H54 (cell line): ENCODE results near the gene ADGRV1.

Source experiments
- DNase-seq: peaks from one replicate; pipeline ENCODE4 v3.0.0; 2011; ENCODE audit warnings: low spot score, mixed read lengths; ENCODE audit not compliant: insufficient read length
- FAIRE-seq: peaks from 3 replicates; lab custom pipeline; 2011; peaks lifted over from hg19 to GRCh38; lab: Jason Lieb, UNC
- POLR2A ChIP-seq: IDR thresholded peaks from 2 replicates; pipeline ENCODE4 v1.6.1; 2011; ENCODE audit warnings: low read depth, mild to moderate bottlenecking, low read length

Gene ADGRV1

GRCh38 chr5:90628492-90628891, 69.9 kb downstream of the ADGRV1 start:
- FAIRE-seq (no peak), DNase-seq (no peak)
- no peak for TF ChIP-seq POLR2A

DNA sequence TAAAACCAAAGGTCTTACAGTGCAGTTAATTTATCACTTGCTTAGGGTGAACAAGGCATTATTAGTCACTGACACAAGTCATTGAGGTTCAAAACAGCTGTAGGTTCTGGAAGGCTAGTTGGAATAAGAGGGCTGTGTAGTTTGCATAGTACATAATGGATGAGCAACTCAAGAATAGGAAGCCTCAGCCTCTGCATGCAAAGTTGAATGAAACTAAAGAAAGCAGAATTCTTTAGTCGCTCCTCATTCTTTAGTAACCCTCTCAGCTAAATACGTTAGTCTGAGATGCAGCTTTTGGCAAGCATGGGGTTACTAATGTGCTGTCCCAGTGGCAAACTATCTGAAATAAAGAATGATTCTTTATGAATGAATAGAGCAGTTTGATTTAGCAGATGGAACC, 74.2 kb downstream of the ADGRV1 start:
- DNase-seq (no peak), FAIRE-seq (no peak)
- no peak for TF ChIP-seq POLR2A

GRCh38 chr5:90636948-90637347, 78.4 kb downstream of the ADGRV1 start:
- no peak for TF ChIP-seq POLR2A
- no peak for FAIRE-seq
- DNase-seq, result no peak

DNA sequence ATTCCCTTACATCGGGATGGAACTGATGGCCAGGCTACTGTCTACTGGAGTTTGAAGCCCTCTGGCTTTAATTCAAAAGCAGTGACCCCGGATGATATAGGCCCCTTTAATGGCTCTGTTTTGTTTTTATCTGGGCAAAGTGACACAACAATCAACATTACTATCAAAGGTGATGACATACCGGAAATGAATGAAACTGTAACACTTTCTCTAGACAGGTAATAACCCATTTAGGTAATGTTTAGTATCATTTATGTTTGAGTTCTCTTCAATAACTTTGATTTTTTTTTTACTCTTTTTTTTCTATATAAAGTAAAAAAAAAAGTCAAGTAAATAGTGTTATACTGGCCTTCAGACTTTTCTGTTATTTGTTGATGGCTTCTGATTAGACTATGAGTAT, 79.1 kb downstream of the ADGRV1 start:
- DNase-seq (no peak), FAIRE-seq (no peak)
- TF ChIP-seq POLR2A, result no peak

GRCh38 chr5:90638878-90639277, 80.3 kb downstream of the ADGRV1 start:
- DNase-seq, result no peak
- TF ChIP-seq POLR2A, result no peak
- no peak for FAIRE-seq

DNA sequence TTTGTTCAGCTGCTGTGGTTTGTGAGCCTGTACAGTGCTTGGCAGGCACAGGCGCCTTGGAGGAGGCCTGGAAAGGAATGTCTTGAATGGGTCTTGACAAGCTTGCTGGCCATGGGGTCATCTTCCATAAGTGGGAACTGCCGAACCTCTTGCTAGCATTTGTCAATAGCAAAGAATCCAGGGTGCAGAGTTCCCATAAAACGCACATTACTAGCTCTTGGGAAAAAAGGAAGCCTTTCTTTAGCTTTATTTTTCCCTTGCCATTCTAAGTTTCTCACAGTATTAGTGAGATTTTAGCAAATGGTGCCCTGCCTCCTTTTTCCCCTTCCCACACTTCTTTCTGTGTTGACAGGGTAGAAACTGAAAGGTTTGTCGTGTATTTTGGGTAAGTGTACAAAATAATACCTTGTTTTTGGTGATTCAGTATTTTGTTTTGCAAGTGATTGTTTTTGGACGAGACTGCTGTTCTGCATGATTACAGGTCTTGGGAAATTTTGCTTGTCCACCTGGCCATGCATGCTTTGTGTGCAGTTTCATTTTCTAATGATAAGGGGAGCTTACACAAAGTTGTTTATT, 82.0 kb downstream of the ADGRV1 start:
- no peak for FAIRE-seq
- no peak for TF ChIP-seq POLR2A
- no peak for DNase-seq

- FAIRE-seq, result no peak
- DNase-seq, result no peak
- no peak for TF ChIP-seq POLR2A
Measured at GRCh38 chr5:90641528-90641927, 82.9 kb downstream of the ADGRV1 start.

DNA sequence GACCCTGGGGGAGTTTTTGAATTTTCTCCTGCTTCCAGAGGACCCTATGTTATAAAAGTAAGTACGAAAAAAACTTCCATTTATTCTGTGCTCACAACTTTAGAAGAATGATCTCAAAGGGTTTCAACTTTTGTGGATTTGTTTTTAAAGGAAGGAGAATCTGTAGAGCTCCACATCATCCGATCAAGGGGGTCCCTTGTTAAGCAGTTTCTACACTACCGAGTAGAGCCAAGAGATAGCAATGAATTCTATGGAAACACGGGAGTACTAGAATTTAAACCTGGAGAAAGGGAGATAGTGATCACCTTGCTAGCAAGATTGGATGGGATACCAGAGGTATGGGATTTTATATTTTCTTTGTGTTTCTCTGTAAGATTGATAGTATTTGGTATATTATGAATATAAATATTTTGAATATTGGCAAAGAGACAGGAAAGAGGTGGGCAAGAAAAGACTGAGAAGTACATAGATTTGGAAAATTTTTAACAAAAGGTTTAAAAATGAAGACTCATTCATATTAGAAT, 84.2 kb downstream of the ADGRV1 start:
- no peak for TF ChIP-seq POLR2A
- FAIRE-seq, result no peak
- DNase-seq, result no peak

DNA sequence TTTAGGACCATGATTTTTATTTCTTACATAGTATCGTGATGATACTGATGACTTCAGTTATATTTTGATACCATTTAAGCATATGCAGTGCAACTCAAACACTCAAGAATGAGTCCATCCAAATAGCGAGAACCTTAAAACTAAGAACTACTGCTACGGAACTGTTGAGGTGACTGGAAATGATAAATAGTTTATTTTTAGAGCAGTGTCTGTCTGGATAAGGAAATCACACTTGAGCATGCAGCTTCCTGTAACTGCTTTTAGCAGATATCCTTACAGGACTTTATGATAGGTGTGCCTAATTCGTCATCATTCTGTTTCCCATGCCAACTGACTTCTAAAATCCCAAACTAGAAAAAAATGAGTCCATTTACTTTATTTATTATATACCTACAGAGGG, 85.5 kb downstream of the ADGRV1 start:
- DNase-seq (no peak), FAIRE-seq (no peak)
- TF ChIP-seq POLR2A, result no peak

DNA sequence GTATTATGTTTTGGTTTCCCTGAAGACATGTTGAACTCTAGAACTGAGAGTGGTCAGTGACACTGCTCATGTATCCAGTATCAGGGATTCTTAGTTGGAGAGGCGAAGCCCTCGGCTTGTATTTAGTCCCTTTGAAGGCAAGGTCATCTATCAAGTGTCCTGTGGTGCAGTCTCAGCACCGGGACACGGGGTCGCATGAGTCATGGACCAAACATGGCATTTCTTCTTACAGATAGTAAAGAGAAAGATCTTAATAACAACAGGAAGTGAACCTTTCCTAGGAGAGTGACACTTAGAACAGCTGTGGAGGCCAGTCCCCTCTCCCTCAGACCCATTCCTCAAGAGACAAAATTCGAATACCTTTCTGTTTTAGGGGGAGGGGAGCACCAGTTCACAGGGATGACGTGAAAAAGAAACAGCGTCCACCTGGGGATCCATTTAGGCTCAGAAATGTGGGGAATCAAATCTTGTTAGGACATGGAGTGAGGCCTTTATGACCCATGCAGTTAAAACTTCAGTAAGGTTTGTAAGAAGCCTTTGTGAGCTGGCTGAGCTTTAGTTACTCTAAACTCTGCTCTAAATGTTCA, 86.5 kb downstream of the ADGRV1 start:
- FAIRE-seq, result no peak

DNA sequence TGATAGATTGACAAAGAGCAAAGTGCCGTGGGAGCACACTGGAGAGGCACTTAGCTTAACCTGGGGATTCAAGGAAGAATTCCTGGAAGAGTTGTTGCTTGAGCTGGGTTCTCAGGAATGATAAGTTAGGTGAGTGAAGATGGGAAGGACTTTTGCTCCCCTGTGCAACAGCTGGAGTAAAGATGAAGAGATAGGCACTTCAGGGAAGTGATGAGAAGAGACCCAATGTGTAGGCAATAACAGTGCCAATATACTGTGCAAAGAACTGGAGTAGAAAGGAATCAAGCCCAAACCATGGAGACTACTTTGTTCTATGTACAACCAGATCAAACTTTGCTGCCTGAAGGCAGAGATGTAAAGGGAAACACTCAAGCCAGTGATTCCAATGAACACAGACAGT, 92.2 kb downstream of the ADGRV1 start:
- DNase-seq (no peak), FAIRE-seq (no peak)
- no peak for TF ChIP-seq POLR2A

More for the DNA sequence above, 86.5 kb downstream of the ADGRV1 start:
- no peak for DNase-seq
- no peak for TF ChIP-seq POLR2A

DNA sequence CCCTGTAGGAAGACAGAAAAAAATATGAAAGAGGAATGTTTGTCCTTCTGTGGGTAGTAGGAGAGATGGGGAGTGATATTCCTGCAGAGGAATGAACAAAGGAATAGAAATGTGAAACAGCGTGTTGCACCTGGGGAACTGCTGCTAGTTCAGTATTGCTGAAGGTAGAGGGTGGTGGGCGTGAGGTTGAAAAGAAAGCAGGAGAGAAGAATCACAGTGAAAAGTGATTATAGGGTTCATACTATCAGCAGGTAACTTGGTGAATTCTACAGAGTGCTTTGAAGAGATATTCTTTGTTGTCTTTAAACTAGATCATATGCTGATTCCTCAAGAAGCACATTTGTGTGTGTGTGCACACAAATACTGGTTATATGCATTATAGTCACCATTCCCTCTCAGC, 95.6 kb downstream of the ADGRV1 start:
- no peak for FAIRE-seq

DNA sequence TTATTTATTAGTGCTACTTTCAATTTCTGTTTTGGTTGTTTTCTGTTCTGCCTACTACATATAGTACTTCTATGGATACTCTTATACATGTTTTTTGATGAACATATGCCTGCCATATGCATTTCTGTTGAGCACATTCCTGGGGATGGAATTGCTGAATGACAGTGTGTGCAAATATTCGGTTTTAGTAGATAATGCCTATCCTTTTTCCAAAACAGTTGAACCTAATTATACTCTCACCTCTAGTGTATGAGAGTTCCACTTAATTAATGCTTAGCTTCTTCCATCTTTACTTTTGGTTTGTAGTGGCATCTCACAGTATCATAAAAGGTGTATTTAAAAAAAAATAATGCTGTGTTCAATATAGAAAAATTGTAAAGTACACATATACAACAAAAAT, 96.8 kb downstream of the ADGRV1 start:
- FAIRE-seq (no peak), DNase-seq (no peak)
- no peak for TF ChIP-seq POLR2A

More for the DNA sequence above, 95.6 kb downstream of the ADGRV1 start:
- DNase-seq, result no peak
- TF ChIP-seq POLR2A, result no peak

DNA sequence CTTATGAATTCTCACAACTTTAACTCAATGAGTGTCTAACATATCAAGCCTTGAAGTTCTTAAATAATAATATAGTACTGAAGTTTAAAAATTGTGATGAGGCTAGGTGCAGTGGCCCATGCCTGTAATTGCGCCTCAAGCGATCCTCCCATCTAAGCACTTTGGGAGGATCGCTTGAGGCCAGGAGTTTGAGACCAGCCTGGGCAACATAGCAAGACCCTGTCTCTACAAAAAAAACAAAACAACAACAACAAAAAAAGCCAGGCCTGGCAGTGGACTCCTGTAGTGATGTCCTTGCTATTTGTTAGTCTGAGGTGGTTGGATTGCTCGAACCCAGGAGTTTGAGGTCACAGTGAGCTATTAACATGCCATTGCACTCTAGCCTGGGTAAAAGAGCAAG, 98.4 kb downstream of the ADGRV1 start:
- FAIRE-seq (no peak), DNase-seq (no peak)
- no peak for TF ChIP-seq POLR2A

GRCh38 chr5:90657788-90658187, 99.2 kb downstream of the ADGRV1 start:
- no peak for TF ChIP-seq POLR2A
- no peak for FAIRE-seq

More at GRCh38 chr5:90657788-90658187, 99.2 kb downstream of the ADGRV1 start:
- DNase-seq, result no peak
